Measurements from ENCODE around the gene DNAJB2.
"Not testable (repeated sequence)": the region's sequence is repeated elsewhere in the genome, so short reads cannot be mapped to it uniquely, and the experiment has no call there.

DNAJB2 gene

GRCh38 chr2:219285373-219285735 is 6.2 kb downstream of the DNAJB2 start:
- no peak for DNase-seq (ENCODE audit: low read depth)

GRCh38 chr2:219285894-219286425 is 6.8 kb downstream of the DNAJB2 start:
- DNase-seq (ENCODE audit: low read depth), result no peak

- no peak for DNase-seq (ENCODE audit: low read depth)
Observed at GRCh38 chr2:219286436-219287115, 7.4 kb downstream of the DNAJB2 start.

GRCh38 chr2:219287116-219287440 is 7.9 kb downstream of the DNAJB2 start:
- DNase-seq (ENCODE audit: low read depth), result not testable (repeated sequence)

GRCh38 chr2:219287580-219288265 is 8.6 kb downstream of the DNAJB2 start:
- no peak for DNase-seq (ENCODE audit: low read depth)

- DNase-seq (ENCODE audit: low read depth), result no peak
Observed at GRCh38 chr2:219289195-219289536, 10.0 kb downstream of the DNAJB2 start.

GRCh38 chr2:219289537-219290361 is 10.6 kb downstream of the DNAJB2 start:
- no peak for DNase-seq (ENCODE audit: low read depth)

GRCh38 chr2:219290381-219291171 is 11.4 kb downstream of the DNAJB2 start:
- no peak for DNase-seq (ENCODE audit: low read depth)

GRCh38 chr2:219291394-219291793 is 12.2 kb downstream of the DNAJB2 start:
- DNase-seq (ENCODE audit: low read depth), result no peak

GRCh38 chr2:219291910-219292490 is 12.8 kb downstream of the DNAJB2 start:
- no peak for DNase-seq (ENCODE audit: low read depth)

GRCh38 chr2:219292616-219293015 is 13.4 kb downstream of the DNAJB2 start:
- DNase-seq (ENCODE audit: low read depth), result no peak

GRCh38 chr2:219293736-219294231 is 14.6 kb downstream of the DNAJB2 start:
- no peak for DNase-seq (ENCODE audit: low read depth)

- peak; percentile 78 for DNase-seq (ENCODE audit: low read depth)
Observed at GRCh38 chr2:219294356-219295351, 15.5 kb downstream of the DNAJB2 start.

- no peak for DNase-seq (ENCODE audit: low read depth)
Observed at GRCh38 chr2:219296142-219296541, 17.0 kb downstream of the DNAJB2 start.

- no peak for DNase-seq (ENCODE audit: low read depth)
Observed at GRCh38 chr2:219296631-219297391, 17.6 kb downstream of the DNAJB2 start.

- DNase-seq (ENCODE audit: low read depth), result no peak
Observed at GRCh38 chr2:219297766-219298456, 18.7 kb downstream of the DNAJB2 start.

GRCh38 chr2:219298759-219299371 is 19.7 kb downstream of the DNAJB2 start:
- DNase-seq (ENCODE audit: low read depth), result peak; percentile 73

GRCh38 chr2:219299372-219299760 is 20.2 kb downstream of the DNAJB2 start:
- DNase-seq (ENCODE audit: low read depth), result no peak

All from stimulated activated CD8-positive, alpha-beta memory T cell treated with anti-CD3 and anti-CD28 coated beads, Interleukin-12 subunit alpha, Interleukin-12 subunit beta, amount 100 ng/mL, for 1 hour (primary cell).